HG03558 (cell line): Measurements from ENCODE around the gene MNX1.

ENCODE experiments used
- ATAC-seq: cut with Tn5 transposase; IDR thresholded peaks from one replicate; pipeline ENCODE4 v1.9.1; 2021; ENCODE audit warnings: moderate number of reproducible peaks; ENCODE audit not compliant: unreplicated experiment; ENCODE audit errors: extremely low read depth

MNX1 gene

GRCh38 chr7:157017149-157017548 is 6.7 kb upstream of the MNX1 start:
- no peak for ATAC-seq

DNA sequence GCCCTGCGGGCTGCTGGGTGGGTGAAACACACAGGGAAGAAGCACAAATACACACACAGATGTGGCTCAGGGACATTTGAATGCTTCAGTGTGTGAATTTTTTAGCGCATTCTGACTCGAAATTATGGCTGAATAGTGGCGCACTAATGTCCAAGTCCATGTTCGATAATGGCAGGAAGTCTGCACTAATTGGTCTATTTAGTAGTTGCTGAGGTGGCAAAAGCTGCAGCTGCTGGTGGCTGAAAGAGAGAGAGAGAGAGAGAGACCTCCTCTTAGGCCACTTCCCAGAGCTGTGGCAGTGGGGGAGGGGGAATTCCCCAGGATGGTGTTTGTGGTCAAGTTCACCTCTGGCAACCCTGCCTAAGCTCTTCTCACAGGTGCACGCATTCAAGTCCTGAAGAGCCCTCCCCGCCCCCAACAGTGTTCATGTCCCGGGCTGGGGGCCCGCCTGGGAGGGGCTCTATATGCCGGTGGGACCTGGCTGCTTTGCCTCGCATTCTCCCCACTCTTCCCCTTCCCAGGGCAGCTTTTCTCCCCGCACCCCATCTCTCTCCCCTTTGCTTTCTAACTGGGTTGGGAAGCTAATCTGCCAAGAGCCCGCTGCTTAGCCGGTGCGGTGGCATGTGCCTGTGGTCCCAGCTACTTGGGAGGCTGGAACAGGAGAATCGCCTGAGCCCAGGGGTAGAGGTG is 6.0 kb upstream of the MNX1 start:
- ATAC-seq = peak; percentile 59

DNA sequence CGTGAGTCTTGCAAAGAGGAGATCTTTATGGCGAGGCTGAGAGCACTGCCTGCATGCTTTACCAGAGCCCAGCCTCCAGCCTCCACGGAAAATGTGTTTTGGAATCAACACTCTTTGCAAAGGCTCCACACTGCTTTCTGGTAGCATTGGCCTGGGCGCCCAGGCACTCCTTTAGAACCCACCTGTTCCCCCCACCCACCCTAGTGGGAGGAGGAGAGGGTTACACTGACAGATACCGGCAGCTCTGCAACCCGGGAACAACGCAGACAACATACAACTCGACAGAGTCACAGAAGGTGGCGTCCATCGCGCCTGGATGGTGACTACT is 5.5 kb upstream of the MNX1 start:
- no peak for ATAC-seq

- no peak for ATAC-seq
These were observed 4.4 kb upstream of the MNX1 start for GRCh38 chr7:157014635-157015555.

GRCh38 chr7:157013602-157014549 is 3.4 kb upstream of the MNX1 start:
- ATAC-seq = no peak

- ATAC-seq = no peak
These were observed 2.6 kb upstream of the MNX1 start for GRCh38 chr7:157013101-157013500.

- no peak for ATAC-seq
These were observed 1.7 kb upstream of the MNX1 start for GRCh38 chr7:157012113-157012547.

GRCh38 chr7:157011333-157012112 is 1.1 kb upstream of the MNX1 start:
- no peak for ATAC-seq

GRCh38 chr7:157009778-157010587 is 480 bp downstream of the MNX1 start:
- ATAC-seq = peak; percentile 11

DNA sequence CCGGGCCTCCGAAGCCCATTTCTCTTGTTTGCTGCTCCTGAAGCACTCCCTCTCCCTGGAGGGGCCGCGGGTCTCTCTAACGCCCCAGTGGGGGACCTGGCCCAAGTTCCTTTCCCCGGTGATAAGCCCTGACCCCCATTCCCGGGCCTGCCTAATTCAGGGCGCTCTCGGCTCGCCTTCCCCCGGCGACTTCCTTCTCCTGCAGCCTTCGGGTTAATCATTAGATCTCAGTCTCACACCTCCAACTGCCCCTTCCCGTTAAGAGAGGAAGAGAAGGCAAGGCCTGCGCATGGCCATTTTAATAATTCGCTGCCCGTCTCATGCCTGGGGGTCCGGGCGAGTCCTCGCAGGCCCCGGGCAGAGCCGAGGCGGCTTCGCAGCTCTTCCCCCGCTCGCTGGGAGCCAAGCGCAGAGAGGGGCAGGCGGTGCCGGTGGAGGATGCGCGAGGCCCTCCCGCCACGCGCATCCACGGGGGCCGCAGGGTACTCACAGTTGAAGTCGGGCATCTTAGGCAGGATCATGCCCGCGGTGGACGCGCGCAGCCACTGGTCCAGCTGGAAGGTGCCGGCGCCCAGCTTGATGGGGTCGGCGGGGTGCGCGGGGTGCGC is 1.2 kb downstream of the MNX1 start:
- ATAC-seq = no peak

DNA sequence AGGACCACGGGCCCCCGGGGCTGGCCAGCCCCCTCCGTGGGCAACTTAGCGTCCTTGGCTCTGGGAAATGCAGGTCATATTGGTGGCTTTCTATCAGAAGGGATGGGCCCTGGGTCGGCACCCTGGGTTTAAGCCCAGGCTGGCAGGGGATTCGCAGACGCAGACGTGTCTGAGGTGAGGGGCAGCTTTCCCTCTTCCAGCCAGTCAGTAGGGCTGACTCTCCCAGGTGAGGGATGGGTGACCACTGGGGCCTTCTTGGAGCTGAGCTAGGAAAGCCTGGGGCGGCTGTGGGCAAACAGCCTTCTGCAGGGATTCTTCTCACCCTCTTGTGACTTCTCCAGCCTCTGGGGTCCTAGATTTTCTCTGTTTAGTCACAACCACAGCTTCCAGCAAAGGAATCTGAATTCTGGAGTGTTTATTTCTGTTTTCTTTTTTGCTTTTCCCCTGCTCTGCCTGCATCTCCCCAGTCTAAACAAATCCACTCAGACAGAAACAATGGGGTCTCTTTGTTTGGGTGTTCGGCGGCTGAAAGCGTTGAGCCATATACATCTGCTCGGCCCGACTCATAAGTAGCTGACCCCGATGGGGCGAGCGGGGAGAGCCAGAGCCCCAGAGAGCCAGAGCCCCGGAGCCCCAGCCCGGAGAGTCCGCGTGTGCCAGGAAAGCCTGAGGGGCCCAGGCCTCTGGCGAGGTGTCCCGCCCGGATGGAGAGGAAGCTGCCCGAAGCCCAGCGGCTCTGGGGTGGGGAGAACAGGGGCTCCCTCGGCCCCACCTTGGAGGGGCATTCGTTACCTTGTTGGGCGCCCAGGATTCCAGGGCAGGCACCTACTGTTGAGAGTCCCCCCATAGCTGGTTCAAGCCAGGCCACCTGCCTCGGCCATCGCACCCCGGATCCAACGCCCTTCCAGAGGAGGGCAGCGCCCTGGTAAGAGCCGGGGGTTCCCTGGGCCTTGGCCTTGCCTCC is 2.0 kb downstream of the MNX1 start:
- no peak for ATAC-seq

GRCh38 chr7:157007470-157008066 is 2.9 kb downstream of the MNX1 start:
- ATAC-seq = no peak

DNA sequence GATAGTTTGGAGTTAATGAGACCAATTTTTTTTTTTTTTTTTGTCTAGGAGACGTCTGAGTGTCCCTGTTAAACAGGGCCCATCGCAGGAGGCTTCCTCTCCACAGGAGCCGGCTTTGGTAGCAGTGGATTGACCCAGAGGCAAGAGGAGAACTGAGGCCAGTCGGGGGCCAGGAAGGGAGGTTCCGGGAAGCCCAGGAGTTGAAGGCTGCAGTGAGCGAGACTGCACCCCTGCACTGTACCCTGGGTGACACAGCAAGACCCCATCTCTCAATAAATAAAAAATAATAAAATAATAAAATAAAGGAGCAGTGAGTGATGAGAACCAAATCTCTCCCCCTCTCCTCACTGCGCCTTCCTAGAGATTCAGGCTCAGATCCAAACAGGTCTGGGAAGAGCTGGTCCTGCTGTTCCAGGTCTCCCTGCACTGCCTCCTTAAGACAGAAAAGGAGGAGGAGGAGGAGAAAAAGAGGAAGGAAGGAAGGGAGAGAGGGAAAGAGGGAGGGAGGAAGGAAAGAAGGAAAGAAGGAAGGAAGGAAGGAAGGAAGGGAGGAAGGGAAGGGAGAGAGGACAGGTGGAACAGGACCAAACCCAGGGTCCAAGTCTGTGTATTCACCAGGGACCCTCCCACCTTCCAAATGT is 3.5 kb downstream of the MNX1 start:
- ATAC-seq = no peak

- no peak for ATAC-seq
These were observed 4.2 kb downstream of the MNX1 start for GRCh38 chr7:157006205-157006747.

DNA sequence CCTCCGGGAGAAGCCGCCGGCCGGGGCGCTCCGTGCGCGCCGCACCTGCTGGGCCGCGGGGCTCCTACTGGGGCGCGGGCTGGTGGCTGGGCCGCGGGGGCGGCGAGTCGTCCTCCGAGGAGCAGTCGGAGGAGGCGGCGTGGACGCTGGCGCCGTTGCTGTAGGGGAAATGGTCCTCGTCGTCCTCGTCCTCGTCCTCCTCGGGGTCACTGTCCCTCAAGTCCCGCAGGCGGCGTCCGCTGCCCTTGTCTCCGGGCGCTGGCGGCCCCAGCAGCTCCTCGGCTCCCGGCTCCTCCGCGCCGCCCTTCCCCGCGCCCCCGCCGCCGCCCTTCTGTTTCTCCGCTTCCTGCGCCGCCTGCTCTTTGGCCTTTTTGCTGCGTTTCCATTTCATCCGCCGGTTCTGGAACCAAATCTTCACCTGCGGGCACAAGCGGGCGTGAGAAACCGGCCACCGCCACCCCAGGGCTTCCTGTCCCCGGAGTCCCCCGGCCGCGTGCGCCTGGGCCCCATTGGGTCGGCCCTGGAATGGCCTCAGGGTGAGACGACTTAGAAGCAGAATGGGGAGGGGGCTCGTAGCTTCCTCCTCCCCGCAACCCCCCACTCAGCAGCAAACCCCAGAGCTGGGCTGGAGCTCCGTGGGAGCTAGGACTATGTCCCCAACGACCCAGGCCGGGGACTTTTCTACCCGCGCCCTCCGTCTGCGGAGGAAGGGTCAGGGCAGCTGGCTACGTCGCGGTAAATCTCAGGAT is 4.8 kb downstream of the MNX1 start:
- no peak for ATAC-seq
